HG03442 (cell line): ENCODE results near the gene SYK.
A peak's percentile ranks its signal among the peaks of the same experiment; 100 is the strongest.

Experiments
- ATAC-seq: cut with Tn5 transposase; IDR thresholded peaks from one replicate; pipeline ENCODE4 v1.9.1; 2021; ENCODE audit warnings: mild to moderate bottlenecking, moderate library complexity; ENCODE audit not compliant: unreplicated experiment

SYK gene

DNA sequence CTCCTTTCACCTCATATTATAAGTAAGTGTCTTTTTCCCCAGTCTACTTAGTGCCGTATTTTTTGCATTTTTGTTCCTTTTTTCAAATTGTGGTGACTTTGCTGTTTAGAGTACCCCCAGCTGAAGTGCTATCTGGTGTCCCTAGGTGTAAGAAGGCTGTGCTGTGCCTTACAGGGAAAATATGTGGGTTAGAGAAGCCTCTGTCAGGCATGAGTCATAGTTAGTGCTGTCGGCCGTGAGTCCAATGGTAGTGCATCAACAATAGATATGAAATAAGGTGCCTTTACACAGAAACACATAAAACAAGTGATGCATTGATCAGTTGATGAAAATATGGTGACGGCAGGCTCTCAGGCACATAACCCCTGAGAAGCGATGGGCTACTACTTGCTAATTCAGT, 20.1 kb downstream of the SYK start:
- ATAC-seq, result no peak

DNA sequence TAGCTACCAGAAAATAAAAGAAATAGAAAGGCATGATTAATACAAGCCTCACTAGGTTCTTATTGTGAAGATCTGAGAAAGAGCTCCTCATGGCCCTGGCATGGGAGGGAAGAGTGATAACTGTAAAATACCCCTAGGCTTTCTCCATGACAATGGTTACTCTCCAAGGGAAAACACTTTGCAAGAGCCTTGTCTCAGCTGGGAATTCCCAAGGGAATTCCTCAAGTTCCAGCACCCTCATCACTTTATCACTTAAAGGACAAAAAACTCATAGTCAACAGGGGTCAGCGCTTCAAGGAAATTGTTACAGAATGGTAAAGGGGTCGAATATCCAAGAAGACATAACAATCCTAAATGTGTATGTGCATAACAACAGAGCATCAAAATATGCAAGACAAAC, 21.2 kb downstream of the SYK start:
- ATAC-seq, result no peak

DNA sequence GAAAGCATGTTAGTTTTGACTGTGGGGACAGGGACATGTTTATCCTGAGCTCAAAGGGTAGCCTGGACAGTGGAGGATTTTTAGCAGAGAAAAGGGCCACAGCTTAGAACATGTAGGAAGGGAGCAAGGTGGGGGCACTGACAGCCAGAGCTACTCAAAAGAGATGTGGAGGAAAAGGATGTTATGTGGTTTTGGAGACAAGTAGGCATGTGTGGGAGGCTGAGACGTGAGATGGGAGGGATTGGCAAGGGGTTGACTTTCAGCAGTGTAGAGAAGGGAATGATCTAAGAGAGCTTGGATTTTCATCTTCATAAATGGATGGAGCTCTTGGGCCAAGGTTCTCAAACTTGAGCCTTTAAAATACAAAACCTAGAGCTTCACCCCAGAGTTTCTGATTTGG, 24.0 kb downstream of the SYK start:
- no peak for ATAC-seq

DNA sequence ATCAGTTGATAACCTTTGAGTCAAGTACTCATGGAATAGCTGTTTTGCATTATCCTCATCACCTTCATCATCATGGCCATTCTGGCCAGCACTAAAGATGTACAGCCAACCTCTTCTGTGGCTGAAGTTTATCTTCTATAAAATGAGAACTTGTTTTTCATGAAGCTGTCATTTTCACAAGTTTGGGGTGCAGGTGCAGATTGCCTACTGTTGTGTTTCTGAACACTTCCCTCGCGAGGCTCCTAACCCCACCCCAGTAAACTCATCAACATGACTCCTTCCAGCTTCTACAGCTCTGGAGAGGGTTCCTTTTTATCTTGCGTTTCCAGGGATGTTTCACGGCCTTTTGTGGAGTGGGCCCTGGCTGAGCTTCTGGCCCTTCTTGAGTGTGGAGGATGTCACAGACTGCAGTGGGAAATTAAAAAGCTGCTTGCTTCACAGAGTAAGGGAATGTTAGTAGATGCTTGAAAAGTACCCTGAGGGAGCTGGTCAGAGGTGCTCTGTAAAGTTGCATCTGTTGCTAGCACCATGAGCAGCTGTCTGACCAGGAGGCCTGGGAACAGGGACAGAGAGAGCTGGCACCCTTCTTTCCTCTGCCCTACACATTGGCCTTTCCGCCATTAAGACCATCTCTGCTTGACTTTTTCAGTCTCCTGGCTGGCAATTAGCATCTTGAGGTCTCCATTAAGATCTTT, 24.9 kb downstream of the SYK start:
- ATAC-seq, result no peak

DNA sequence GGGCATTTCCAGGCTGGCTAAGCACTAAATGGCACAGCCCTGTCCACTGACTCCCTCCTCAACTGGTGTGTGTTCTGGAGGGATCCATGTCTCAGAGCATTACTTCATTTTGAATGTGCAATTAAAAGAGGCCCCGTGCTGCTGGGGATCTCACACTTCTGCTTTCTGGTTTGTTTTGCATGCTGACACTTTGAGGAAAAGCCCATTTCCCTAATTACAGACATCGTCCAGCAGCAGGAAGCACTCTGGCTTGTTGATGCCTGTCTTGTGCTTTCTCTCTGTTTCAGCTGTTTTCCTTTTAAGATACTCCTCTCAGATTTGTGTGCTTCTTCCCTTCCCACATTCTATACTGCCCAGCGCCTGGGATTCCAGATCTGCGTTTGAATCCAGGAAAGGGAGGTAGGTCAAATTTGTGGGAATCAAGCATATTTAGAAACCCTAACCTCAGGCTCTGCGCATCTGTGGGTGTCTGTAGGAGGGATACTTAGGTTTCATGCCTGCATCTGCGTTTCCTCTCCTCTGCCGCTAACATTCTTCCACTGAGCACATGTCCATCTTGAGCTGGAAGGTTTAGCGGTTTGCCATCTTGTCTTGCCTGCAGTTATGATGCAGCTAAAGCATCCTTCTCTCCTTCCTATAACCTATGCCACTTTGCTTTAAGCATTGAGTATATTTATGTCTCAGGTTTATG, 25.7 kb downstream of the SYK start:
- peak; percentile 40 for ATAC-seq

DNA sequence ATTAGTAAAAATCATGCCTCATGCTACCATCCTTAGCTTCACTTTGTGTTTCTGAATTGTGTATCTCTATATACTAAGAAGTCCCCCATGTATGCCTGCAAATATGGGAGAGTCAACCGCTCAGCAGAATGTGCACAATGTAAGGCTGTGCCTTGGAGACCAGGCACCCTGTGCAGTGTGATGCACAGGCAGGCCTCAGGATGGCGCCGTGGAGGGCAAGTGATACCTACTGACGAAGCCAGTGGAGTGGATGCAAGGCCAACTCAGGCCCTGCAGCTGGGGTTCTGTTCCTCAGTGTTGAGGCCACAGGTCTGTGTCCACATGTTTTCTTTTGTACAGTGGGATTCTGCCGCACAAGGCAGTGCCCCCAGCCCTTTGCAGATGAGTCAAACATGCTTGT, 28.4 kb downstream of the SYK start:
- no peak for ATAC-seq

DNA sequence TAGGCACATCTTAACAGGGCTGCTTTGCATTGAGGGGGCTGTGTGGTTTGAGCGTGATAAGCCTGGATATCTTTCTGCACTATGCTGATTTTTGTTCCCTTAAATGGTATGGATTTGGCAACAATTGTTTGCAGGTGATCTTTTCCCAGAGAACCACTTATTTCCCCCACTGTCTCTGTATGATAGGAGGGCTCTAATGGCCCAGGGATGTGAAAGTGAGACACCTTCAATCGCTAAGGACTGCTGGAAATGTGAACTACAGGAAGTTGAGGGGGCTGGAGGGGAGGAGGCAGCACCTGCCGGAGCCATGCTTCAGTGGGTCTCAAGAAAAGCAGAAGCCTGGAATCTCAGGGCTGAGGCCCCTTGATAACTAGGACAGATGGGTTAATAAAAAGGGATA, 29.4 kb downstream of the SYK start:
- ATAC-seq, result peak; percentile 39

DNA sequence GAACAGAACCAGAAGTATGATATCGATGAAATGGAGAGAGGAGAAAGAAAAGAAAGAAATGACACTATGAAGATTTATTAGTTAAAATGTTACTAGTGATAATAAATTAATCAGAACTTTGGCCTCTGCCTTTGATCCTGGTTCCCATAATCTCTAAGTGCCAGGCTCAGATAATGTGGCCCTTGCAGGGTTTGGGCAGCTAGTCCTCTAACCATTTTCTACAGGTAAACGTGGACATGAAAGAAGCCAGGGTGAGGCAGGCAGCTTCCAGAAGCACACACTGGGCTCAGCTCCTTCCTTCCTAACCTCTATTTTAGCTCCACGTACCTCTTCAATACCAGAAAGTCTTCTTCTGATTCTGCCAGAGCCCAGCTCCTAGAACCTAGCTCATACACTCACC, 30.6 kb downstream of the SYK start:
- ATAC-seq, result no peak

DNA sequence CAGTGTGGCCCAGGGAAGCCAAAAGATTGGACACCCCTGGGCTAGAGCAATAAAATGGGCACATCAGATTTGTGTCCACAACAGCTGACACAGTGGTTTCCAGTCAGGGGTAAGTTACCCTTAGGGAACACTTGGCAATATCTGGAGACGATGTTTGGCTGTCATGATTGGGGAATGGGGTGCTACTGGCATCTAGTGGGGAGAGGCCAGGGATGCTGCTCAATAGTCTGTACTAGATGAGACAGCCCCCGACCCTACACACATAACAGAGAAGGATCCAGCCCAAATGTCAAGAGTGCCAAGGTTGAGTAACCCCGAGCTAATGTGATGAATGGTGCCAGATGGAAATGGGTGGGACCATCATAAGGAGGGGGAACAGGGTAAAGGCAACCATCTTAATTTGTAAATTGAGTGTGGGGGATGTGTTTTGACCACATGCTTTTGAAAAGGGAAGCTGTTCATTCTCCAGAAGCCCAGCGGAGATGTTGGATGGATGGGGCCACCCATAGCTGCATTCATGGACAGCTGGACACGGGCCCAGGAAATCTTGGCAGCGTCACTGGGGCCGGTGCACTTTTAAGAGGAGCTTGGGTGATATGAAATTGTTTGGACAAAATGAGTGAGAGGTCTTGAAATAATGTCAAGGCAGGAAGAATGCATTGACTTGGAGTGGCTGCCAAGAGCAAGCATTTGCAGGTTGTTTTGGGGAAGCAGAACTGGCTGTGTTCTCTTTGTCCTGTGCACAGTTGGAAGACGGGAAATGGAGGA, 33.4 kb downstream of the SYK start:
- no peak for ATAC-seq

DNA sequence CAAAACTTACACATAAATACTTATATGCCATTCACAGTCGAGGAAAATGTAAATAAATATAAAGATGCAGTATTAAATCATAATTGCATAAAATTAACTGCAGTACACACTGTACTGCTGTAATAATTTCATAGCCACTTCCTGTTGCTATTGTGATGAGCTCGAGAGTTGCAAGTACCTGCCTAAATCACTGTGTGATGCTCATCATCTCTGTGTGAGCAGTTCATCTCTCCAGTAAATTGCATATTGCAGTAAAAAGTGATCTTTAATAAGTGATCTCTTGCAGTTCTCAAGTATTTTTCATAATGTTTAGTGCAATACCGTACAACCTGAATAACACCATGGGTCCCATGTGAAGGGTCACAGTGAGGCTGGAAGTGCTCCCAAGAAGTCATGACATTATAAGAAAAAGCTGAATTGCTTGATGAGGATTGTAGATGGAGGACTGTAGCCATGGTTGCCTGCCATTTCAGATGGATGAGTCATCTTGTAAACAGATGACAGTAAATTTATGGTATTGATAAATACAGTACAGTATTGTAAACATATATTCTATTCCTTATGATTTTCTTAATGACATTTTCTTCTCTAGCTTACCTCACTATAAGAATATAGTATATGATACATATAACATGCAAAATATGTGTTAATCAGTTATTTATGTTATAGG, 34.9 kb downstream of the SYK start:
- ATAC-seq, result no peak

DNA sequence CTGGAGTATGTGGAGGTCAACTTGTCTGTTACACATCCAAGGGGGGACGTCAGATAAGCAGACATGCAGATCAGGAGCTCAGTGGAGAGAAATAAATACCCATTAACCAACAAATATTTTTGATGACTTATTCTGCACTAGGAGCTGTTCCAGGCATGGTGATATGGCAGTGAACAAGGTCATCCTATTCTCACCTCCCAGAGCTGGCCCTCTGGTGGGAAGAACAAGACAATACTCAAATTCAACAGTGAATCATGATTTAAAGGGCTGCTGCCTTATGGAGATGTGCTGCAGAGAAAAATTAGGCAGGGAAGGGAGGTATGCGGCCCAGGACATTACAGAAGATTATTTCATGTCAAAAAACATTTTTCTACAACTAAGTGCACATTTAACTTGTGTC, 36.5 kb downstream of the SYK start:
- no peak for ATAC-seq

DNA sequence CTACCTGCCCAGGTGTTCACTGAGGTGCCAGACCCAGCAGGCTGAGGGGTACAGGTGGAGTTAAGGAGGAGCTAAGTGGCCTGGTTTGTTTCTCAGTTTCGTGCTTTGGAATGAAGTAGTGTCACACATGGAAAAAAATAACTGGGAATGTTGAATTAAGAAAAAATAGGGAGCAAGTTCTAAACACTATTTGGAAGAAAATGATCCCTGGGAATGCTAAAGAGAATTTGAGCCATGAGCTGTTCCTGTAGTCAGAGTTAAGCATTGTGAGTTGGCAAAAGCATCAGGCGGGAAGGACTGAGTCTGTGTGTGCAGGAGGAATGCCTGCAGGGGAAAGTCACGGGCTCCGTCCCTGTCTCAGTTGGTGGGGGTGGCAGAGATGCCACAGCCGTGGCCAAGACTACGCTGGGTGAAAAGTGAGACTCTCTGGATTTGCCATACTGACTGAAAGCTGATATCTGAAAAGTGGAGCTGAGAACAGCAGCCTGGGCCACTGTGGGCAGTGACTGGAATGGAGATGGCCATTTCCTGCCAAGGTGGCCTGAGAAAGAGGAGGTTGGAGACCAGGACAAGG, 37.0 kb downstream of the SYK start:
- ATAC-seq, result no peak

DNA sequence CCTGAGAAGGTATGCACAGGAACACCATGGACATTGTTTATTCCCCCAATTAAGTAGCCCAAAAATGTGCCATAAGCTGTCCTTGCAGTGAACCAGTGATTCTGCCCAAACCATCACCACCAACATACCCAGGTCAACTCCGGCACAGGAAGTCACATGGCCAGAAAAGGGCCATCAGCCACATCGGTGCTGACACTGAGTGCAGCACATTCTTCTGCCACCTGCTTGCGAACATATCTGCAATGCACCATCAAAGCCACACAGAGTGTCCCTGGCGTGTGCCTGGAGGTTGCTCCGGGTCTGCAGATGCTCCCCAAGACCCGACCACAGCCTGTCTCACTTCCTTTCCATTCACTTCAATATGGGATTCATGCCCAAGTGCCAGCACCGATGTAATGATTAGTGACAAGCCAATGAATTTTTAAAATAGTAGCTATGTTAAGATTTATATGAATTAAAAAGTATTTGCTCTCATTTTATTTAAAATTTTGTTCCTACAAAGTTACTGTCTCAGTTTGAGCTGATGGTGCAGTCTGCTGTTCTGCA, 37.6 kb downstream of the SYK start:
- no peak for ATAC-seq

DNA sequence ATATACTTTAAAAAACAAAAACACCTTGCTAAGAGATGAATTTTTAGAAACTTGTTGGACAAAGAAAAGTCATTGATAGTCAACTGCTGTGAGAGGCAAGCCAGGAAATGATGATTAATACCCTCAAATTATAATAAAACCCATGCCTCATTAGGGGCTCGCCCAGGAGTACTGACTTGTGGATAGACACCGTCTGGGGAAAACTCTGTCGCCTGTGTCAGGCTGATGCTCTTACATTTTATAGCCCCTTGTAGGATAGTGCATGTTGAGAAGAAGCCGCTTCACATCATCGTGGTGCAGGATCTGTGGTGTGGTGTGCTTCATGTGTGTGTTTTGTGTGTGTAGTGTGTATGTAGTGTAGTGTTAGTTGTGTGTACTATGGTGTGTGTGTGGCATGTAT, 39.1 kb downstream of the SYK start:
- no peak for ATAC-seq

DNA sequence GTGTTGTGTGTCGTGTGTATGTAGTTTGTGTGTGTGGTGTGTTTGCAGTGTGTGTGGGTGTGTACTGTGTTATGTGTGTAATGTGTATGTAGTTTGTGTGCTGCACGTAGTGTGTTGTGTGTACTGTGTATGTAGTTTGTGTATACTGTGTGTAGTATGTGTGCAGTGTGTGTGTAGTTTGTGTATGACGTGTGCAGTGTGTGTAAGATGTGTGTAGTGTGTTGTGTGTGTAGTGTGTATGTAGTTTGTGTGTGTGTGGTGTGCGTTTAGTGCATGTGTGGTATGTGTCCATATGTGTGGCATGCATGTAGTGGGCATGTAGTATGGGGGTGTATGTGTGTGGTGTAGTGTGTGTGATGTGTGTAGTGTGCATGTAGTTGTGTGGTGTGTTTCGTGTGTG, 39.6 kb downstream of the SYK start:
- no peak for ATAC-seq

DNA sequence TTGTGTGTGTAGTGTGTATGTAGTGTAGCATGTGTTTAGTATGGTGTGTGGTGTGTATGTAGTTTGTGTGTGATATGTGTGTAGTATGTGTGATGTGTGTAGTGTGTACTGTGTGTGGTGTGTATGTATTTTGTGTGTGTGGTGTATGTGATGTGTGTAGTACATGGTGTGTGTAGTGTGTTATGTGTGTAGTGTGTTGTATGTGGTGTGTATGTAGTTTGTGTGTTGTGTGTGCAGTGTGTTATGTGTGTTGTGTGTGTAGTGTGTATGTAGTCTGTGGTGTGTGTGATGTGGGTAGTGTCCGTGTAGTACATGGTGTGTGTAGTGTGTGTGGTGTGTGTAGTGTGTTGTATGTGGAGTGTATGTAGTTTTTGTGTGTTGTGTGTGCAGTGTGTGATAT, 40.0 kb downstream of the SYK start:
- ATAC-seq, result no peak

DNA sequence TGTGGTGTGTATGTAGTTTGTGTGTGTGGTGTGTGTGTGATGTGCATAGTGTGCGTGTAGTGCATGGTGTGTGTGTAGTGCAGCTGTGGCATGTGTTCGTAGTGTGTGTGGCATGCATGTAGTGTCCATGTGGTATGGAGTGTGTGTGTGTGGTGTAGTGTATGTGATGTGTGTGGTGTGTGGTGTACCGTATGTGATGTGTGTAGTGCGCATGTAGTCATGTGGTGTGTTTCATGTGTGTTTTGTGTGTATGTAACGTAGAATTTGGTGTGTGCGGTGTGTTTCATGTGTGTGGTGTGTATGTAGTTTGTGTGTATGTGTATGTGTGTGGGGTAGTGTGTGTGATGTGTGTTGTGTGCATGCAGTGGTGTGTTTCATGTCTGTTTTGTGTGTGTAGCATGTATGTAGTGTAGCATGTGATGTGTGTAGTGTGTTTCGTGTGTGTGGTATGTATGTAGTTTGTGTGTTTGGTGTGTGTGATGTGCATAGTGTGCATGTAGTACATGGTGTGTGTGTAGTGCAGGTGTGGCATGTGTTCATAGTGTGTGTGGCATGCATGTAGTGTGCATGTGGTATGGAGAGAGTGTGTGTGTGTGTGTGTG, 40.7 kb downstream of the SYK start:
- ATAC-seq, result no peak

DNA sequence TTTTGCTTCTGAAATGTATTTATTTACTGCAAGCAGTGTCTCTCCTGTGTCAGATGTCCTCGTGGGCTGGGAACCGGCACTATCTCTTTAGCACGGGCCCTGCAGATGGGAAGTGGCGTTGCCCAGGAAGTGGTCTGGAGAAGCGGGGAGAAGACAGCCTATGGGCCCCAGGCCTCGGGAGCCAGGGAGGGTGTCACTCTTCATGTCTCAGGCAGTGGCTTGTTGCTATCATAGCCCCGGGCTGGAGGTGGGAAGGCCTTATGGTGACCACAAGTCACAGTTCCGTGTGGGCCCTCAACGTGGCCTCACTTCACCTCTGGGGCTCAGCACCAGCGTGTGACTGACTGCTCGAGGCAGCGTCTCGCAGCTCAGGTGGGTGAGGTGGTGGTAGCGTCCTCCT, 41.4 kb downstream of the SYK start:
- no peak for ATAC-seq

DNA sequence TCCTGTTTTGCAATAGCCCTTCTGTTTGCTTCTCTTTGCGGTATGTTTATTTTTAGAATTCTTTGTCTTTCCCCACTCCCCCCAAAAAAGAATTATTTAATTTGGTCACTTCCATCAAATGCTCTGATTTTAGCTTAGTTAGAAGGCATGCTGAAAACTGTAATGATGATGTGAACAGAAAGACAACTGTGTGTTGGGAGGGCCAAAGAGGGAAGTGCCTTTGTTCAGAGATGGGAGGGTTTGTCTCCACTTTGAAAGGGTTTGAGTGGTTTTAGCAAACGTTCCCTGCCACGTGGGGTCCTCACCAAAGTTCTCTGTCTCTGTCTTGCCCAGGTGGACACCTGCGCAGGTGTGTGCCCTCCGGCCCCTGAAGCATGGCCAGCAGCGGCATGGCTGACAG, 41.9 kb downstream of the SYK start:
- ATAC-seq, result no peak

DNA sequence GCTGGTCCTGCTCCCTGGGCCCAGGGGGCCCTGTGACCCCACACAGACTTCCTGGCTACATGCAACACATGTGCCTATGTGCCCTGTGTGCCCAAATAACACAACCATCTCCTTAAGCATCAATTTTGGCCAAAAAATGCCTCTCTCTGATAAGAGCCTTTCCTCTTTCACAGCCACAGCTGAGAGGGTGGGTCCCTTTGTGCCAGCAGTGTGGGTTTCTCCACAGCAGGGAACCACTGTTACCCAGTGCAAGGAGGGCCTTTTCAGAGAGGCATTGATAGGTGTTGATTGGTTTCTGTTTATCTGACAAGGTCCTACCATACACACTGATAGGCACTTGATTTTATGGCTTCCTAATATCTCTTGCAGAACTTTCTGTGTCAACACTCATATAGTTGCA, 42.7 kb downstream of the SYK start:
- ATAC-seq, result no peak
